ENCODE data around the gene EIF5A.
"Not testable (repeated sequence)": the region's sequence is repeated elsewhere in the genome, so short reads cannot be mapped to it uniquely, and the experiment has no call there.

EIF5A gene

DNA sequence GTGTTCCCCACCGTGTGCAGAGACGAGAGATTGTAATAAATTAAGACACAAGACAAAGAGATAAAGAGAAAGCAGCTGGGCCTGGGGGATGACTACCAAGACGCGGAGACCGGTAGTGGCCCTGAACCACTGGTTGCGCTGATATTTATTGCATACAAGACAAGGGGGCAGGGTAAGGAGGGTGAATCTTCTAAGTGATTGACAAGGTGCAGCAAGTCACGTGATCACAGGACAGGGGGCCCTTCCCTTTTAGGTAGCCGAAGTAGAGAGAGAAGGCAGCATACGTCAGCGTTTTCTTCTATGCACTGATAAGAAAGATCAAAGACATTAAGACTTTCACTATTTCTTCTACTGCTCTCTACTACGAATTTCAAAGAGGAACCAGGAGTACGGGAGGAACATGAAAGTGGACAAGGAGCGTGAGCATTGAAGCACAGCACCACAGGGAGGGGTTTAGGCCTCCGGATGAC, 25.2 kb downstream of the EIF5A start:
- DNase-seq (ENCODE audit: low spot score): not testable (repeated sequence)

DNA sequence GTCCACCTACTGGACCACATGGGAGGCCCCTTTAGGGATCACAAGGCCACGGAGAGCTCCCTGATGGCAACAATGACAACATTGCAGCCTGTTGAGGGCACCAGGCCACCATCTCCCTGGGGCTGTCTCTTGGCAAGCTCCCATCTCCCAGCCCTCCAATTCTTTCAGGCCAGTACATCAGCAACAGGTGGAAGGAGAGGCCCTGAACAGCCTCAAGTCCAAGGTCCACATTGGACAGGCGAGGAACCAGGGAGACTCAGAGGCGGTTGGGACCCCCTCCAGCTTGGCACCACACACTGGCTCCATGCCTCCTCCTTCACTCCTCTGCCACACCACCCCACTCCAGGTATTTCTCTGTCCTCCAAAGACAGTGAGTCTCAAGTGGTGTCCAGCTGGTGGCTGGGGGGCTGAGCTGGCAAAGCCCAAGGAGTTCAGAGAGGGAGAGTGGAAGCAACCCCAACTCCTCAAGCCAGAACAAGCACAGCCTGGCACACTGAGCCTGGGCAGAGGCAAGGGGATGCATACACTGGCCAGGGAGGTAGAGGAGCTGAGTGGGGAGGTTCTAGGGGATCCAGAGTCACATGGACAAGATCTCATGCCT, 27.6 kb downstream of the EIF5A start:
- no peak for DNase-seq (ENCODE audit: low spot score)

DNA sequence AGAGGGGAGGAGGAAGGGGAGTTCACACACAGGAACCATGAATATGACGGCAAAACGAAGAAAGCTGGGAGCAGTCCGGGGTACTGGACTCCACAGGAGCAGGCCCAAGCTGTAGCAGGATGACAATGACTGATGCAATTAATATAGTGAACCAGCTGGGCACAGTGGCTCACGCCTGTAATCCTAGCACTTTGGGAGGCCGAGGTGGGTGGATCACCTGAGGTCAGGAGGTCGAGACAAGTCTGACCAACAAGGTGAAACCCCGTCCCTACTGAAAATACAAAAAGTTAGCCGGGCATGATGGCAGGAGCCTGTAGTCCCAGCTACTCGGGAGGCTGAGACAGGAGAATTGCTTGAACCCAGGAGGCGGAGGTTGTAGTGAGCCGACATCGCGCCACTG, 28.3 kb downstream of the EIF5A start:
- not testable (repeated sequence) for DNase-seq (ENCODE audit: low spot score)

- DNase-seq (ENCODE audit: low spot score): peak; percentile 91
Measured at GRCh38 chr17:7336240-7337175, 29.1 kb downstream of the EIF5A start, which contains the start of gene ACAP1. ACAP1 (plus strand) TSS chr17:7336529; CDS start chr17:7336735, 206 bp downstream.

GRCh38 chr17:7337600-7337999, 30.2 kb downstream of the EIF5A start:
- not testable (repeated sequence) for DNase-seq (ENCODE audit: low spot score)

DNA sequence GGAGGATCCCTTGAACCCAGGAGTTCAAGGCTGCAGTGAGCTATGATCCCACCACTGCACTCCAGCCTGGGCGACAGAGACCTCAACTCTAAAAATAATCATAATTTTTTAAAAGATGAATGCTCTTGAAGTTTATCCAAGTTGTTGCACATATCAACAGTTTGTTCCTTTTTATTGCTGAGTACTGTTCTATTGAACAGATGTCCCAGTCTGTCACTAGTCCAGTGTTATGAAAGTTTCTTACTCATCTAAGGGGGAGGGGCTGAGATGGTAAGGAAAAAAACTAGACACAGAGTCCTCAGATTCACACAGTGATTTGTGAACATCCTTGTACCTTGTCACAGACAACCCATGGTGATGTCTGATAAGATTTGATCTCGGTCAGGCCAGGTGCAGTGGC, 32.8 kb downstream of the EIF5A start:
- DNase-seq (ENCODE audit: low spot score): no peak

DNA sequence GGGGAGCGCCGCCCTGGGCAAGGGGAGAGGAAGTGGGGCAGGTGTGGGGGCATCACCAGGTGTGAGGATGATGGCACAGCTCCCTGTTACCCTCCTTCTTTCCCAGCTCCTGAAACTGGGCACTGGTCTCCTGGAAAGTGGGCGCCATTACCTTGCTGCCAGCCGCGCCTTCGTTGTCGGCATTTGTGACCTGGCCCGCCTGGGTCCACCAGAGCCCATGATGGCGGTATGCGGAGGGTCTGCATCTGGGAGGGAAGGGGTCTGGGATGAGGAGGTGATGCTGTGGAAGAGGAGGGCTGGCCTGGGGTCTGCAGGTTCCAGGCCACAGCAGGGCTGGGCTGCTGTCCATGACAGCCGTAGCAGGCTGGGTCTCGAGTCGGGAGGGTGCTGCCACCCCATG, 34.4 kb downstream of the EIF5A start:
- no peak for DNase-seq (ENCODE audit: low spot score)

DNA sequence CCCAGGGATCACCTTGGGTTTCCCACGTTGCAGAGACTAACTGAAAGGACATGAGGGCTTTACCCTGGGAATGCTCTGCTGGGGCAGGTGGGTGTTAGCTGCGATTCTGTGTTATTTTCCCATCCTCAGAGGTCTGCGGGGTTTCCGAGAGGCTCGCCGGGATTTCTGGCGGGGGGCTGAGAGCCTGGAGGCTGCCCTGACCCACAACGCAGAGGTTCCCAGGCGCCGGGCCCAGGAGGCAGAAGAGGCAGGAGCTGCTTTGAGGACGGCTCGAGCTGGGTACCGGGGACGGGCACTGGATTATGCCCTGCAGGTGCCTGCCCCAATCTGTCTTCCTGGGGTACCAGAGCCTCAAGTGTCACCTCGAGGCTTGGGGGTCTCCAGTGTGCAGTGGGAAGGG, 35.8 kb downstream of the EIF5A start:
- DNase-seq (ENCODE audit: low spot score): no peak

GRCh38 chr17:7346761-7347614, 39.6 kb downstream of the EIF5A start:
- DNase-seq (ENCODE audit: low spot score): no peak

DNA sequence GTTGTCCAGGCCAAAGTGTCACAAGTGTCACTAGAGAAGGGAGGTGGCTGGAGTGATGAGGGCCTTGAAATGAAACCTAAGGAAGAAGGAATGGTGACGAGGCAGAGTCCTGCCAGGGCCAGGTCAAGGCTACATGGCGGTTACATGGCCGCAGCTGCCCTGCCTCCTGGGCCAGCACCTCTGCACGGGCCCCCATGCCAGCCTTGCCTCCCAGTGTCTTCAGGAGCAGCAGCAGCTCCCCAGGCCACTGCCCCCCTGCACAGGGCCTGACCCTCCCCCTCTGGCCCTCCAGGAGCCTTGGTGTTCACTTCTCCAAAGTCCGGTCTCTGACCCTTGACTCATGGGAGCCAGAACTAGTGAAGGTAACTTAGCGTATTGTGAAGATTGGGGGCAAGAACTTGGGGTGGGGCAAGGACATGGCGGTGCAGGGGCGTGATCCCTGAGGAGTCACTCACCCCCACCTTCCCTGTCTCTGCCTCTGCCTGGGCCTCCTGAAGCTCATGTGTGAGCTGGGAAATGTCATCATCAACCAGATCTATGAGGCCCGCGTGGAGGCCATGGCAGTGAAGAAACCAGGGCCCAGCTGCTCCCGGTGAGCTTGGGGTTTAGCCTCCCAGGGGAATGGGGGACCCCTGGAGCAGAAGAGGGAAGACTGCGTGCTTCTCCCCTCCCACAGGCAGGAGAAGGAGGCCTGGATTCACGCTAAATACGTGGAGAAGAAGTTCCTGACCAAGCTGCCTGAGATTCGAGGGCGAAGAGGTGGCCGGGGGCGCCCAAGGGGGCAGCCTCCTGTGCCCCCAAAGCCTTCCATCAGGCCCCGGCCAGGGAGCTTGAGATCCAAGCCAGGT, 40.4 kb downstream of the EIF5A start:
- DNase-seq (ENCODE audit: low spot score): no peak

- DNase-seq (ENCODE audit: low spot score): no peak
Measured at GRCh38 chr17:7348478-7349242, 41.2 kb downstream of the EIF5A start.

DNA sequence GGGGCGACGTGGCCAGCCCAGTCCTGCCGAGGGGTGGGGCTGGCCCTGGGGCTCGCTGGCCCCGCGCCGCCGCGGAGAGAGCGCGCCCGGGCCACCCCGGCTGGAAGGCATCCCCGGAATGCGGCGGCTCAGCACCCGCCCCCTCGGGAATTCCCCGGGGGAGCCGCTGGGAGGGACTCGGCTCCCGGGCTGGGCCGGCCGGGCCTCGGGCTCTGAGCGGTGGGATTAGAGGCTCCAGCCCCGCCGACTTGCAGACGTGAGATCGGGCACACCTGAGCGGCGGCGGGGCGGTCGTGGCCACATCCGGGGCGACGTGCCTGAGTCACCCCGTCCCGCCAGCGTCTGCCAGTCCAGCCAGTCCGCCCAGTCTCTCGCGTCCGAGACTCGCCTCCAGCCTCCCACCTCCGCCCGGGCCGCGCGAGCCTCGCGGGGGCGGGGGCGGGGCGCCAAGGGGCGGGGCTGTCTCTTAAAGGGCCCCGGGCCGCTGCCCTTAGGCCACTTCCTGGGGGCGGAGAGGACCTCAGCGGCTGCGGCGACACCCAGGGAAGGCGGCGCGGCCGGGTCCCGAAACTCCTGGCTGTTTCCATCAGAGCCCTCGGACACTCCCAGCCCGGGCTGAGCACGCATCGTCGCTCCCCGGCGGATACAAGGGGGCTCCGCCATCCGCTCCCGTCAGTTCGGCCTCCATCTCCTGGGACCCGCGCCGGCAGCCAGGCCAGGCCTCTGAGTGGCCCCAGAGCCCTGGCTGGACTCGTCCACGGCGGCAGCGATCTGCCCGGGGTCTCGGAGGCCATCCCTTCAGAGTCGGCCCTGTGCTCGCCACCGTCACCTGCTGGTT, 44.5 kb downstream of the EIF5A start, which contains the start of gene KCTD11:
KCTD11 (plus strand) TSS at position 498 of the 838 bp plus-strand sequence.
- peak; percentile 81 for DNase-seq (ENCODE audit: low spot score)

GRCh38 chr17:7352503-7352889, 45.1 kb downstream of the EIF5A start:
- DNase-seq (ENCODE audit: low spot score): no peak

DNA sequence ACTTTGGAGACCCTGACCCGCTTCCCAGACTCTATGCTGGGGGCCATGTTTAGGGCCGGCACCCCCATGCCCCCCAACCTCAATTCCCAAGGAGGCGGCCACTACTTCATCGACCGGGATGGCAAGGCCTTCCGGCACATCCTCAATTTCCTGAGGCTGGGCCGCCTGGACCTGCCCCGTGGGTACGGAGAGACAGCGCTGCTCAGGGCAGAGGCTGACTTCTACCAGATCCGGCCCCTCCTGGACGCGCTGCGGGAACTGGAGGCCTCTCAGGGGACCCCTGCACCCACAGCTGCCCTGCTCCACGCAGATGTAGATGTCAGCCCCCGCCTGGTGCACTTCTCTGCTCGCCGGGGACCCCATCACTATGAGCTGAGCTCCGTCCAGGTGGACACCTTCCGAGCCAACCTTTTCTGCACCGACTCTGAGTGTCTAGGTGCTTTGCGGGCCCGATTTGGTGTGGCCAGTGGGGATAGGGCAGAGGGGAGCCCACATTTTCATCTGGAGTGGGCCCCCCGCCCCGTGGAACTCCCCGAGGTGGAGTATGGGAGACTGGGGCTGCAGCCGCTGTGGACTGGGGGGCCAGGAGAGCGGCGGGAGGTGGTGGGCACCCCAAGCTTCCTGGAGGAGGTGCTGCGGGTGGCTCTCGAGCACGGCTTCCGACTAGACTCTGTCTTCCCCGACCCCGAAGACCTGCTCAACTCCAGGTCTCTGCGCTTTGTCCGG, 45.6 kb downstream of the EIF5A start:
- no peak for DNase-seq (ENCODE audit: low spot score)

DNA sequence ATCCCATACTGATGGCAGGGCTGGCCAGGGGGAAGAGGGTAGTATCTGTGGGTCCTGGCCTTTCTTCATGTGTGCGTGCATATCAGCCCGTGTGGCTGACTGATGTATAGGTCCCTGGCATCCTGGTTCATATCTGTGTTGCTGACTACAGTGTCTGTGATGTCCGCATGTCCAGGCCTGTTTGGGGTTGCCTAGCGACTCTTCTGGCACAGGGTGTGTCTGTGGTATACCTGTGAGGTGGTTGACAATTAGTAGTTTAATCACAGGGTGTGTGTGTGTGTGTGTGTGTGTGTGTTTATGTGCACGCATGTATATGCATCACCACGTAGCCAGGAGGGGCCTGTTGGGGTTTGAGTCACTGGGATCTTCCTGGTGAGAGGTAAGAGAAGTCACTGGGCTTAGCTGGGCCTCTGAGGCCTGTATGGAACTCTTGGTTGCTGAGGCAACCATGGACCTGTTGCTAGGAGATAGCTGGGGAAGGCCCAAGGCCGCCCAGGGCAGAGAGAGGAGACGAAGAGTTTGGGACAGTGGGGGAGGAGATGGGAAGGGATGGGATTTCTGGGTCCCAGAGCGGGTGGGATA, 46.9 kb downstream of the EIF5A start:
- DNase-seq (ENCODE audit: low spot score): no peak

DNA sequence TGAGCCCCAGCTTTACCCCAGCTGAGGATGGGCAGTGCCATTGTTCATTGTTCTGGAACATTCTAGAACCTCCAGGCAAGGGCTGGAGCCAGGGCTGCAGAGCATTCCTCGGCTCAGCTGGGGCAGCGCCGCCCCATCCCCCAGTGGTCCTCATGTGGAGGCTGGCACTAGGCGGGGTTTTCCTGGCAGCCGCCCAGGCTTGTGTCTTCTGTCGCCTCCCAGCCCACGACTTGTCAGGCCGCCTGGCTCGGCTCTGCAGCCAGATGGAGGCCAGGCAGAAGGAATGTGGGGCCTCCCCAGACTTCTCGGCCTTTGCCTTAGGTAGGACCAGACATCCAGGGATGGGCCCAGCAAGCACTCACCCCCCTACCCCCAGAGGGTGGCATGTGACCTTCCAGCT, 47.6 kb downstream of the EIF5A start, which contains the start of gene TMEM95:
TMEM95 (plus strand) TSS at position 104 of the 400 bp plus-strand sequence; CDS start at position 153, 49 bp downstream.
- no peak for DNase-seq (ENCODE audit: low spot score)

DNA sequence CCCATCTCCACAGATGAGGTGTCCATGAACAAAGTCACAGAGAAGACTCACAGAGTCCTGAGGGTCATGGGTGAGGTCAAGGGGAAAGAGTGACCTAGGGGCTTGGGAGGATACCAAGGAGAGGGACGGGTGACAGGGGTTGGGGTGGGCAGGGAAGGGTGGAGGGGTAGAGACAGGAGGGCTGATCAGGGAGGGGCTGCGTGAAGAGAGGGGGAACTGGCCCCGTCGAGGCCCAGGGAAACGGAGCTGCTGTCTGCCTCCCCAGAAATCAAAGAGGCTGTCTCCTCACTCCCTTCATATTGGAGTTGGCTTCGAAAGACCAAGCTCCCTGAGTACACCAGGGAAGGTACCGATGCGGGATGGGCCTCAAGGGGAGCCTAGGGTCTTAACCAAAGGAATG, 48.1 kb downstream of the EIF5A start:
- no peak for DNase-seq (ENCODE audit: low spot score)

- DNase-seq (ENCODE audit: low spot score): peak; percentile 89
Measured at GRCh38 chr17:7356072-7356549, 48.7 kb downstream of the EIF5A start.
